HG02870 (cell line): ENCODE data around the gene ADGRB2.

Experiments used
- ATAC-seq: cut with Tn5 transposase; IDR thresholded peaks from one replicate; pipeline ENCODE4 v1.9.1; 2021; ENCODE audit warnings: mild to moderate bottlenecking, moderate library complexity; ENCODE audit not compliant: unreplicated experiment

Gene ADGRB2

DNA sequence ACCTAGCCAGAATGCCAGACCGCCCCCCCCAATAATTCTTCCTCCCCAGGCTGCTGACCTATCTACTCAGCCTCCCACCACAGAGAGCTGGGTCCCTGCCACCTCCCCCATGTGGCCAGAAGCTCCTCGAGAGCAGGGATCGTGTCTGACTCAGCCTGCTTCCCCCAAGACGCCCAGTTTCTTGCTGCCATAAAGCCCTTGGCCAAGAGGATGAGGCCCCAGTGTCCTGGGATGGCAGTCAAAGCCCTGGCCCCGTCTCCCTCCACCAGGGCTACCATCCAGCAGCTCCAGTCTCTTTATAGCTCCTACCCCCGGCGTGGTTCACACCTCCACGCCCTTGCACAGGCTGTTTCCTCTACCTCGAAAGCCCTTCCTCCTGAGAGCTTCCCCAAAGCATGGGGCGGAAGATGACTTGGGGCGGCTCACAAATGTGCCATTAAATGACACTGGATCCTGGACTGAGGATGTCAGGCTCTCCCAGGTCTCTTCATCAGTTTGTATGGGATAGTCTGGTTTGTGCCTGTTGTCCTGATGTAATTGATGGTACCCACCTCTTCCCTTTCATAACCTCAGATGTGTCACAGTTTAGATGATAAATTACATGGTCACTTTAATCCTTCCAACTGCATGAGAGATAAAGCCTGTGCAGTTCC lies 13.2 kb downstream of the ADGRB2 start:
- ATAC-seq, result no peak

DNA sequence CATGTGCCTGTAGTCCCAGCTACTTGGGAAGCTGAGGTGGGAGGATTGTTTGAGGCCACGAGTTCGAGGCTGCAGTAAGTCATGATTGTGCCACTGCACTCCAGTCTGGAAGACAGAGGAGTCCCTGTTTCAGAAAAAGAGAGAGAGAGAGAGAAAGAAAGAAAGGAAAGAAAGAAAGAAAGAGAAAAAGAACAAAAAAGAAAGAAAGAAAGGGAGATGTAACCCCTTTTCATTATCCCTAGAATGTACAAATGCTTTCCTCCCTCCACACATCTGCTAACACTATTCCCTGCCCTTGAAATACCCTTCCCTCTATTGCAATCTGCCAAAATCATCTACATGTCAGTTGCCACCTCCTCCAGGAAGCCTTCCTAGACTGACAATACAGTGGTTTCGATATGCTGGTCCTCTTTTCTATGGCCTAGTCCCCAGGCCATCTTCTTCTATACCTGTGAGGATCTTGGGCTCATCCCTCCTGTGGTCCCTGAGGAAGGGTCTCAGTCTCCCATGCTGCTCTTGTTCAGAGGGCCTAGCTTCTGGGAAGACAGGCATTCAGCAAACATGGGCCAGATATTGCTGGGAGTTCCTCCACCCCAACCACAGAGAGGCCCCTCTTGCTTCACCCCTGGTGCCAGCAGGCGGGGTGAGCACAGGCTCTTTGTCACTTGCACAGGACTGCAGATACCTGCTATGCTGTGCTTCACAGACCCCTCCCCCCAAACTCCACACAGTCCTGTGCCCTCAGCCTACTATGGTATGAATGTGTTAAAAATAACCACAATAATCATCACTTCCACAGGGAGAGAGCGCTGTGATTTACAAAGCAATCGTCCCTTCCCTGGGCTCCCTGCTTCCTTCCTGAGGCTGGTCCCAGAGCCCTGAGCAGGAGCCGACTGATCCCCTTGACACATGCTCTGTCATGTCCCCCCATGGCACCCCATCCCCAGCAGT lies 14.1 kb downstream of the ADGRB2 start:
- ATAC-seq, result no peak

DNA sequence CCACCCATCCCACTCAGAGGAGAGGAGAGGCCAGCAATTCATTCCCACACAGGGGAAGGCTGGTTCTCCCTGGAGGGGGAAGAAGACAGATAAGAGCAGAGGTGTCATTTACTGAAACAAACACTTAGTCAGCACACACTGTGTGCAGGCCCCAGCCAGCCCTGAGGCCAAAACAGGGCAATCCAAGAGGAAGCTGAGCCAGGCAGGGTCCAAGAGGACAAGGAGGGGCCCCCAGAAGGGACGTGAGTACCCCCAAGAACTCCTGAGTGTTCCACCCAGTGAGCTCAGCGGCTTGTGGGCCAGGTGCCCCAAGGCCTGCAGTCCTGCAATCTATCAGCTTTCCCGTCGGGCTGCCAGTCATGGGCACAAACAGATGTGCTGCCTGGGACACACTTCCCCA lies 15.8 kb downstream of the ADGRB2 start:
- no peak for ATAC-seq

DNA sequence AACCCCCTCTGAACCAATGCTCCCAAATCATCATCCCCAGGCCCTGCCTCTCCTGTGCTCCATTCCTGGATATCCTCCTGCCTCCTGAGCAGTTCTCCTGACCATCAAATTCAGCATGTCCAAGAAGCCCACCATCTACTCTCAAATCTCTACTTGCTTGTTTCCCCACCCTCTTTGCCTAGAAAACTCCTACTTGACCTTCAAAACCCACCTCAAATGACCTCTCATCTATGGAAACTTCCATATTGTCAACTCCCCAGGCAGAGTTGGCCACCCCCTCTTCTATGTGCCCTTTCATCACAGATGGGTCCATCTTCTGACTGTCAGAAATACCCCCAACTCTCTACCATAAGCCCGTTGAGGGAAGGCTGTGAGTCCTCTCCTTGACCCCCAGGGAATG lies 16.8 kb downstream of the ADGRB2 start:
- ATAC-seq, result no peak

DNA sequence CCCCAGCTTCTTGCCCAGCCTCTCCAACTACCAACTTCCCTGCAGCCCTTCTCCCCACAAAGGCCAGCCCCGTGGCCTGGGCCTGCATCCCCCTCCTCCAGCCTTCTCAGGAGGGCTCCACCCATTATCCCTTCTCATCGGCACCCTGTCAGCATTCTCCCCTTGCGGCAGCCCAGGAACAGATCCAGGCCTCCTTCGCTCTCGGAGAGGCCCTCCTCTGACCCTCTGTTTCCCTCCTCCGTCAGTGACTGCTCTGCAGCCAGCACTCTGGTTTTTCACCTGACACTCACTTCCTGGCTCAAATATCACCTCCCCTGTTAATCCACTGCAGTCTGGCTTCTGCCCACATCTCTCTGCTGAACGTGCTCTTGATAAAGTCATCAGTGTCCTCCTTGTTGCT lies 17.5 kb downstream of the ADGRB2 start:
- ATAC-seq, result no peak

DNA sequence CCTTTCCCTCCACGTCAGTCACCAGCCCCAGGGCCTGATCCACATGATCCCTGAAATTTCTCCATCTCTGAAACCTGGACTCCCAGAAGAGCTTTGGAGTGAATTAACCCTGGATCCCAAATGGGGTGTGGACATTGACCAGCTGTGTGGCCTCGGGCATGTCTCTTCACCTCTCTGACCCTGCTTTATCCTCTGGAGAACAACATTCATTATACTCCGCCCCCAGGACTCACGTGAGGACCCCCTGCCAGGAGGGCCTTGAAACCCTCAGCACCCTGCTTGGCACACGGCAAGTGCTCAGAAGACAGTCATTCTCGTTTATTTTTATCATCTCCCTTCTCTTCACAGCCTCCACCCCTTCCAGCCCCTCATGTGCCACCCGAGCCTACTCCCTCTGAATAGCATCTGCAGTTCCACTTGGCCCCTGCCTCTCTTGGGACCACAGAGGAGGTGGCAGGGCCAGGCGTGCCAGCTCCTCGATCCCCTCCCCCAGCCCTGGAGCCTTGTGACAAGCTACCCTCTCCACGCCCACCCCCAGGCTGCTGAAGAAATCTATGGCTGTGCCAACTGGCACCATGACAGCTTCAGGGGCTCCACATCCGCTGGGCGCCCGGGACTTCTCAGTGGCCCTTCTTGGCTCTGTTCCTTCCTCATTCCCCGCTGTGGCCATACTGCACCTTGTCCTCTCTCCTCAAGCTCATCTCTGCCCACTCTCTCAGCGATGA lies 18.0 kb downstream of the ADGRB2 start:
- ATAC-seq, result no peak

DNA sequence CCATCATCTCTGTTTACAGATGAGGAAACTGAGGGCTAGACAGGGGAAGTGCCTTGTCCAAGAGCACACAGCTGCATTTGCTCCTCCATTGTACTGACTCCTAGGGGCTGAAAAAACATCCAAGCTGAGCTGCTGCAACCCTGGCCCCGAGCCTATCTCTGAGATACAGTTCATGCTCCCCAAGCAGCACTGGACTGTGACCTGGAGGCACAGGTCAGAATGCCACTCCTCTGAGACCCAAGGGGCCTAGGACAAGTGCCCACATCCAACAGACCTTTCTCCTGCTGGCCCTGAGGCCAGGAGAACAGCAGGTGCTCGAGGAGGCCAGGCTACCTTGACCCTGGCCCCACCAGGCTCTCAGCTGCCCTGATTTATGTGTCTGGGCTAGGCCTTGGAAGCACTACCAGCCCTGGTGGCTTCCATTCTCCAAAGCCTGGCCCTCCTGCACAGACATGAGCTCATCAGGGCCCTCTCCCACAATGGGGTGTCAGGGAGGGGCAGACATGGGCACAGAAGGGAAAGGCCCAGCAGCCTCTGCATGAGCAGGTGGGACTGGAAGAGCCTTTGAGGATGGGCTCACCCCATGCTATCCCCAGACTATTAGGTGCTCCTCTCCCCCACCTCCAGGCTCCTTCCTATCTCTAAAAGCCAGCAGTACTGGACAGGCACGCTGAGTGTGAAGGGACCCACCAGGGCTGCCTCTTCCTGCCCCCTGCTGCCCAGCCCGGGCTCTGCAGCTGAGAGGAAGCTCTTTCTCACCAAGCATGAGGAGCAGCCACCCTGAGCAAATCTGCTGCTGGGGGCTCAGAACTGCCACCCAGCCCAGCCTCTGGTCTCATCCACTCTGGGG lies 18.8 kb downstream of the ADGRB2 start:
- no peak for ATAC-seq

DNA sequence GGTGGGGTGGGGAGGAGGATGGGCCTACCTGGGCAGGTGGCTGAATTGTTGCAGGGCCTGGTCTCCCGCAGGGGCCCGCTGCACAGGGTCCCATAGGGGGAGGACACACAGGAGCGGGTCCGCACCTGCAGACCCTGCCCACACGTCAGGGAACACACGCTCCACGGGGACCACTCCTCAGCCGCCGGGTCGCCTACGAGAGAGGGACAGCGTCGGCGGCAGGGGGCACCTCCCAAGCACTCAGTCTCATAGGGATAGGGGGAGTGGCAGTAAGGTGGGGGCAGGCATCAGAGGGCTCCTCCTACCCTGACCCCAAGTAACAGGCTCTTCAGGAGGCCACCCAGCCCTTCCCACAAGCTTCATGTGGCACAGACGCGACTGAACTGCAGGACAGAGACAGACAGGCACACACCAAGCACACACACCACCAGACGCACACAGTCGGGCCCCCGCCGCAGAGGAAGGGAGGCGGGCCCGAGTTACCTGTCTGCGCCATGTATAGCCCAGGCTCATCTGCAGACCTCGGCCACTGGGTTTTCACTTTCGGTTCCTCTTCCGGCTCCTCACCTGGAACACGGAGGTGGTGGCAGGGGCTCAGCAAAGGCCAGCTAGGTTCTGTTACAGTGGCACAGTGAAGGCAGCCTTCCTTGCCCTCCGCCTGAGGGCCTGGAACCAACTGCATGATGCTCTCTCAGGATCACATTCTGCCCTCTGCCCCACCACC lies 19.8 kb downstream of the ADGRB2 start:
- no peak for ATAC-seq

DNA sequence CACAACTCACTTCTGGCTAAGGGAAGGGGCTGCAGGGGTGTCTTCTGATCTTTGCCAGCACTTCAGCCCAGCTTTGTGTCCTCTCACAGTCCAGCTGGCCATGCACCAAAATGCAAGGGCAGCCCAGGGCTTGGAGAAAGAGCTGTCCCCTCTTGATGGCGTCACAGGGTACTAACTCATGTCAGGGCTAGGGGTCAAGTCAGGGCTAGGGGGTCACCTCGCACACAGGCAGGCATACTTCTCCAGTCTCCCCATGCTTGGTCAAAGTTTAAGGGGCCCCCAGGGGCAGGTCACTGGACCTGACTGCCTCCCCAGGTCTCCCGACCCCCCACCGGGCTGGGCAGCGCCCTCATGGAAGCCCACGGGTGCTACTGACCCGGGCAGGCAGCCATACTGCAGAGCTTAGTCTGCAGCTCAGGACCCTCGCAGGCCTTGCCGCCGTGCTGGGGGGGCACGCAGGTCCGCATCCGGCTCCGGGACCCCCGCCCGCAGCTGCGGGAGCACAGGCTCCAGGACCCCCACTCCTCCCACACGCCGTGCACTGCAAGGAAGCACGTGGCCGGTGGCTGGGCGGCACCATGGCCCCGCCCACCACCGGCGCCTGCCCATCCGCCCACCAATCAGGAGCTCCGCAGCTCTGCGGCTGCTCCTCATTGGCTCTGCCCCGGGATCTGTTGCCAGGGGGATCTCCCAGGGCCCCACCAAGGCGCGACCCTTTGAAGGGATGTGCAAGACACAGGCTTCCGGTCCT lies 21.5 kb downstream of the ADGRB2 start:
- ATAC-seq, result no peak

DNA sequence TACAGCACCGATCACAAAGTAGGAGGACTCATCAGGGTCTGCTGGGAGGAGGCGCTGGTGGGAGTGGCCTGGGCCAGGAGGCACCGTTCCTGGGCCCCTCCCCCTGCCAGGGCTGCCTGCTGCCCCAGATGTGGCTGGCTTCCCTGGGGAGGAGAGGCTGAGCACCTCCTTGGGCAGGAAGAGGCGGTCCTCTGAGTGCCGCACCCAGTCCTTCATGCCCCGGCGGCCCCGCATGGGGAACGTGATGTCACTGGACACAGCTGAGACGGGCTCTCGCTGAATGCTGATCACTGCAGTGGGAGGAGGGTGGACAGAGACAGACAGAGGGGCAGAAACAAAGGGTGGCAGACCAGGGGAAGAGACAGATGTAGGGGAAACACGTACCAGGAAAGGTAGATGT lies 24.8 kb downstream of the ADGRB2 start:
- no peak for ATAC-seq

DNA sequence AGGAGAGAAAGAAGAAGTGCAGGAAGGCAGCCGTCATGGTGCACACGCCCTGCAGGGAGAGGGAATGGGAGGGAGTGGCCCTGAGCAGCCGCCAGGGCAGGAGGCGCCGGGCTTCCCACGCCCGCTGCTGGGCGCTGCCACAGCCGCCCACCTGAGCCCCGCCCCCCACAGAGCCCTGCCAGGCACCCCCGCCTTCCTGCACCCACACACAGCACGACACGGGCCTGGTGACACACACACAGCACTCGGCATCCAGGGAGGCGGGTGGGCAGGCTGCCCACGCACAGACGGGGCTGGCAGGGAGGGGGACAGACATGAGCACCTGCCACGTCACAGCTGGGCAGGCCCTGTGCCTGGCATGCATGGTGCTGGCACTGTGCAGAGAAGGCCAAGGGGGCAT lies 27.5 kb downstream of the ADGRB2 start:
- no peak for ATAC-seq

DNA sequence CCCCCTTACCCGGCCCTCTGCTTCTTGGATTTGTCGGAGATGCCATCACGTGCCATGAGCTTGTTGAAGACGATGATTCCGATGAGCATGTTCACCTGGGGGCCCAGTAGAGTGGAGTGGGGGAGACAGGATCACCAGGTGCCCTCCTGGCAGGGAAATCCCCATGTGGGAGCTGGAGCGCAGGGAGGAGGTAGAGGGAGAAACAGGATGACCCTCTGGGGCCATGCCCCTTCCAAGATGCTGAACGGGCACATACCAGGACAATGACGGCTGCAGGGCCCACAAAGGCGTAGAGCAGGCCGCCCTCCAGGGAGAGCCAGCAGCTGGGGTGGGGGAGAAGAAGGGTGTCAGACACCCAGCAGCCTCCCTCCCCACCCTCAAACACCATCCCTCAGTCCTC lies 28.6 kb downstream of the ADGRB2 start:
- ATAC-seq, result no peak

DNA sequence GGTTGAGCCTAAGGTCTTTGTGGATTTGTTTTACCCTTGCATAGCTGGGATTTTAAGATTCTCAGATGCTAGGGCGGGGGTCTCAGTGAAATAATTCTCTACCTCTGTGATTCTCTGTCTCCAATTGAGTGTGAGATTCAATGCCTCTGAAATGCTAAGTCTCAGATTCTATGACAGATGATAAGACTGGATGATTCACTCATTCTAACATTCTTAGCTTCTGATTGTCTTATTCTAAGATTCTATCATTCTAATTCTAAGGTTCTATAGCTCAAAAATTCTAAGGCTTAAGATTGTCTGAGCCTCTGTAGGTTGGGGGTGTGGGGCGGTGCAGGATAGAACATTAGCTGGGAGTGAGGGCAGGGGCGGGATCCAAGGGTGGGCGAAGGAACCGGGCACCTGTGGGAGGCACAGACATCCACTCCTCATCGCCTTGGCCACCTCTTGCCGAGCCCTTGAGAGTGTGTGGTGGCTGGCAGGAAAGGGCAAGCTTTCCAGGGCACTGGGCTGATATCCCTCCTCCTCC lies 29.5 kb downstream of the ADGRB2 start:
- ATAC-seq, result no peak

DNA sequence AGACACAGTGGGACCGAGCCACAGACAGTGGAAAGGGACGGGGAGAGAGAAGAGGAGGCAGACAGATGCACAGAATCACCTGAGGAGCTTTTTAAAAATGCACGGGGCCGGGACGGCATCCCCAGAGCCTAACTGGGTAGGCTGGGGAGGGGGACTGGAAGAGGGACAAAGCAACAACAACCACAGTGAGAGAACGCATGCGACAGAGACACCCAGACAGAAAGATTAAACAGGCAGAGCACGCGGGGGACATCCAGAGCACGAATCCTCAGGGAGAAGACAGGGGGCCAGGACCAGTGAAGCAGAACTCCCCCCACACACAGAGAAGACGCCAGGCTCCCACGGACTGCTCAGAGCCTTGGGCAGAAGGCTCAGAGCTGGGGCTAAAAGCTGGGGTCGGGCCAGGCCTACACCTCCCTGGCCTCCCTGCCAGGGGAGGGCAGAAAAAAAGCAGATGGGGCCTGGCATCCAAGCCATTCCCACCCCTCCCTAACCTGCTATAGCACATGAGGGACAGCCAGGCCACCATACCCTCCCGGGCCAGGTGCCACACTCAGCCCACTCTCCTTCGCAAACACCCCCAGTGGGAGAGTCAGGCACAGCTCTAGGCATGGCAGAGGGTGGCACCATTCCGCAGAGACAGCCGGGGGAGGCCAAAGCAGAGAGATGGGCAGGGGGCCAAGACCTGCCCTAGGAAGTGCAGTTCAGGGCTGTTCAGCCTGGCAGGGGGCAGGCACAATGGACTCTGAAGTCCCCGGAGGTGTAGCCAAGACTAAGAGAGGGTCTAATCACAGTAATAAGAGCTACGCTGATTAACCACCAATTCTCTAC lies 30.5 kb downstream of the ADGRB2 start:
- ATAC-seq, result no peak

DNA sequence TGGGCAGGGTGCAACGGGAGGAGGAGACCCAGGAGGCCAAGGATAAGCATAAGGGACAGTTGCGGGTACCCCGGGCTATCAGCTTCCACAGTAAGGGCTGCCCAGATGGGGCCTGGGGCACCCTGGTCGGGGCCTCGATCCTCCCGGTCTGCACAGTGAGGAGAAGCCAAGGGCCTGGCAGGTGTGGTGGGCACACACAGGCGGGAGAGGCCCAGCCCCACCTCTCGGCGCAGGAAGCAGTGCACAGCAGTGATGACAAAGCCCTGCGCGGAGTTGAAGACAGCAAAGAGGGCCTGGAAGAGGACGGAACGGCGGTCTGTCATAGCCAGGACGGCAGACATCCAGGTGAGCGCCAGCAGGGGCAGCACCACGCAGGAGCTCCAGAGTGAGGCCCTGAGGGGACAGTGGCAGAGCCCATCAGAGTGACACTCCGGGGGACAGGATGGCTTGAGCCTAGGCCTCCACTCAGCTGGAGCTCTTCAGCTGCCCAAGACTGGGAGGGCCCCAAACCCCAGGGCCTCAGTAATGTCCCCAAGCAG lies 31.3 kb downstream of the ADGRB2 start:
- ATAC-seq, result no peak

DNA sequence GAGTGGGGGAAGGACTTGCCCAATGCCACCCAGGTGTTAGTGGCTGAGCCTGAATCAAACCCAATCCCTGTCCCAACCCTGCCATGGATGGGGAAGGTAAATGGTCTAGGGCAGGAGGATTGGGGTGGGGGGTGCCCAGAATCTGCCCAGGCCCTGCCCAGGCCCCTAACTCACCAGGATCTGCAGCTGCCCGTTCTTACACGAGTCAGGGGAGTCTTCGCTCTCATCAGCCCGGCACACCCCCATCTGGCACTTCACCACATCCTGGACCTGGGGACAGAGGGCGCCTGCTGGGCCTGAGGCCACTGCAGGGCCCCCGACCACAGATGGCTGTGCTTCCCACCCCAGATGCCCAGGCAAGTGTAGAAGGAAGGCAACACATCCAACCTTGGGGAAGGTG lies 31.8 kb downstream of the ADGRB2 start:
- ATAC-seq, result no peak

DNA sequence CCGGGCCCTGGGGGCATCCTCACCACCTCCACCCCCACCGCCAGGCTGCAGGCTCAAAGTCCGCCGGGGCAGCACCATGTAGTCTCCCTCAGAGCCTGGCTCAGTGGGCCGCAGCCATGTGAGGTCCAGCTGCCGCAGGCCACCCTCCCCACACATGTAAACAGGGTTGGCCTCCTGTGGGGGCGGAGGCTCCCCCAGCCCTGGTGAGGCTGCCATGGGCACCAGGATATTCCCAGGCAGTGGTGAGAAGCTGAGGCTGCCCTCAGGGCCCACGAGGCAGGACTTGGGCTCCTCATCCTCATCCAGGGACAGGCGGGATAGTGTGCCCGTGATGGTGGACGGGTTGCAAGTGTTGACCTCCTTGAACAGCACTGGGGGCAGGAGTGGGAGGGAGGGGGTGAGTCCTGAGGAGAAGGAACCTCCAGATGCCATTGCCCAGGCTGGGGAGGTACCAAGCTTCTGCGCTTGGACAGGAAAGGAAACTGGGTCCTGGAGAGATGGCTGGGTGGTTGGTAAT lies 33.0 kb downstream of the ADGRB2 start:
- ATAC-seq, result no peak
